CD14-positive monocyte (primary cell): Measurements from ENCODE around the gene CARD11. TPM values are rescaled to one million over a fixed set of nuclear protein-coding genes. Genes with fewer than 3 reads are reported as not detected.

ENCODE experiments used
- DNase-seq, 3 donors: peaks; one replicate each; pipeline ENCODE4 v3.0.0-alpha.2; 2011 to 2022
- H2AFZ ChIP-seq: 2 replicates; pipeline ENCODE4 v1.6.0; 2012; ENCODE audit warnings: mild to moderate bottlenecking, low read depth, low read length, inconsistent platforms; ENCODE audit not compliant: insufficient read depth, poor library complexity, severe bottlenecking
- H3K27ac ChIP-seq, 2 donors: 1 replicate in 1 of 2; 2 replicates in 1 of 2; pipeline ENCODE4 v1.5.1; 2012 to 2013; ENCODE audit warnings: low read length in 2 of 2, control low read depth in 1 of 2, inconsistent platforms in 1 of 2, low read depth in 1 of 2, mild to moderate bottlenecking in 1 of 2
- H3K27me3 ChIP-seq, 2 donors: one replicate each; pipeline versions ENCODE4 v1.6.0 to v1.6.1; 2011 to 2013; ENCODE audit warnings: low read length in 2 of 2; ENCODE audit not compliant: control insufficient read depth in 2 of 2, insufficient read depth in 2 of 2
- H3K36me3 ChIP-seq, 2 donors: replicated peaks in 1 of 2; 1 replicate in 1 of 2; 2 replicates in 1 of 2; pipeline versions ENCODE4 v1.5.1 to v1.6.1; 2012 to 2013; ENCODE audit warnings: low read length in 2 of 2, control low read depth in 1 of 2, inconsistent platforms in 1 of 2, mild to moderate bottlenecking in 1 of 2; ENCODE audit not compliant: insufficient read depth in 2 of 2, control insufficient read depth in 1 of 2
- H3K4me1 ChIP-seq, 2 donors: 1 replicate in 1 of 2; 2 replicates in 1 of 2; pipeline versions ENCODE4 v1.5.1 to v1.6.1; 2012 to 2013; ENCODE audit warnings: low read length in 2 of 2, control low read depth in 1 of 2, inconsistent platforms in 1 of 2, mild to moderate bottlenecking in 1 of 2, moderate library complexity in 1 of 2; ENCODE audit not compliant: insufficient read depth in 2 of 2, control insufficient read depth in 1 of 2
- H3K4me2 ChIP-seq: replicated peaks from 2 replicates; pipeline ENCODE3; 2012; ENCODE audit warnings: low read length, moderate library complexity, mild to moderate bottlenecking; ENCODE audit not compliant: poor library complexity, severe bottlenecking; ENCODE audit errors: extremely low read depth
- H3K4me3 ChIP-seq, 3 experiments: fragments of 200-600 bp in 1 of 3; sonication (generic) in 1 of 3; replicated peaks in 1 of 3; 1 replicate in 2 of 3; 2 replicates in 1 of 3; pipeline ENCODE4 v1.5.1; 2011 to 2013; ENCODE audit warnings: low read length in 3 of 3, mild to moderate bottlenecking in 3 of 3, control low read depth in 2 of 3, low read depth in 2 of 3, inconsistent platforms in 1 of 3, moderate library complexity in 1 of 3
- H3K79me2 ChIP-seq: 2 replicates; pipeline ENCODE4 v1.6.0; 2012; ENCODE audit warnings: mild to moderate bottlenecking, control low read depth, inconsistent platforms, low read length, moderate library complexity; ENCODE audit not compliant: insufficient read depth
- H3K9ac ChIP-seq: 2 replicates; pipeline ENCODE4 v1.6.0; 2017; ENCODE audit warnings: low read length, mild to moderate bottlenecking; ENCODE audit not compliant: insufficient read depth, poor library complexity, severe bottlenecking
- H3K9me3 ChIP-seq, 2 donors: replicated peaks in 1 of 2; 1 replicate in 1 of 2; 2 replicates in 1 of 2; pipeline versions ENCODE4 v1.5.1 to v1.6.1; 2012 to 2013; ENCODE audit warnings: low read length in 2 of 2, control low read depth in 1 of 2; ENCODE audit not compliant: control insufficient read depth in 1 of 2, insufficient read depth in 1 of 2
- H4K20me1 ChIP-seq: 2 replicates; pipeline ENCODE4 v1.6.0; 2012; ENCODE audit warnings: mild to moderate bottlenecking, low read length, control low read depth, moderate library complexity; ENCODE audit not compliant: insufficient read depth
- H3K27ac Mint-ChIP-seq, 7 donors: one replicate each; pipeline ENCODE4 v1.8.0; 2020; ENCODE audit warnings: mild to moderate bottlenecking in 7 of 7, mixed read lengths in 7 of 7, moderate library complexity in 6 of 7, inconsistent platforms in 2 of 7
- H3K27me3 Mint-ChIP-seq, 3 donors: one replicate each; pipeline ENCODE4 v1.8.0; 2021 to 2022; ENCODE audit warnings: low read depth in 3 of 3, mild to moderate bottlenecking in 3 of 3, mixed read lengths in 3 of 3, moderate library complexity in 3 of 3, inconsistent platforms in 1 of 3
- H3K36me3 Mint-ChIP-seq, 2 donors: one replicate each; pipeline ENCODE4 v1.8.0; 2020; ENCODE audit warnings: mixed read lengths in 2 of 2, inconsistent platforms in 1 of 2, mild to moderate bottlenecking in 1 of 2
- H3K4me1 Mint-ChIP-seq: one replicate; pipeline ENCODE4 v1.8.0; 2020; ENCODE audit warnings: mild to moderate bottlenecking, mixed read lengths
- H3K4me3 Mint-ChIP-seq, 2 donors: one replicate each; pipeline ENCODE4 v1.8.0; 2020; ENCODE audit warnings: mild to moderate bottlenecking in 2 of 2, mixed read lengths in 2 of 2, moderate library complexity in 1 of 2
- H3K9me3 Mint-ChIP-seq, 7 donors: one replicate each; pipeline ENCODE4 v1.8.0; 2020 to 2022; ENCODE audit warnings: mixed read lengths in 7 of 7, mild to moderate bottlenecking in 6 of 7, moderate library complexity in 6 of 7, inconsistent platforms in 2 of 7
- WGBS: methylation state at CpG from one replicate; pipeline ENCODE4 v1.1.5; 2013; ENCODE audit warnings: missing lambda C conversion rate; ENCODE audit not compliant: insufficient coverage; 5-methylcytosine and 5-hydroxymethylcytosine counted together
- intact Hi-C, 2 donors: fragments of 100-400 bp; cut with micrococcal nuclease; formaldehyde crosslinking; loops; one replicate each; pipeline versions ENCODE4 v1.15.0 to v1.15.1; 2023
- polyA plus RNA-seq, 3 donors: library from polyadenylated mRNA; depleted of rRNA in 1 of 3; unstranded in 2 of 3; stranded (reverse) in 1 of 3; fragments of 300-500 nt in 2 of 3; fragments of >200 nt in 1 of 3; fragmentation: Illumina TruSeq in 2 of 3; gene quantifications; 1 replicate in 2 of 3; 2 replicates in 1 of 3; pipeline ENCODE4 v1.2.3, GENCODE V29; 2012 to 2021
- TF ChIP-seq, protein P1 (sequence below): fragments of 200-600 bp; IDR thresholded peaks from one replicate; pipeline ENCODE4 v1.8.0; 2022; ENCODE audit warnings: antibody characterized with exemption, mild to moderate bottlenecking

Gene CARD11
- polyA plus RNA-seq, 3 donors, result 0.04 to 0.17 TPM; not detected in 1

DNA sequence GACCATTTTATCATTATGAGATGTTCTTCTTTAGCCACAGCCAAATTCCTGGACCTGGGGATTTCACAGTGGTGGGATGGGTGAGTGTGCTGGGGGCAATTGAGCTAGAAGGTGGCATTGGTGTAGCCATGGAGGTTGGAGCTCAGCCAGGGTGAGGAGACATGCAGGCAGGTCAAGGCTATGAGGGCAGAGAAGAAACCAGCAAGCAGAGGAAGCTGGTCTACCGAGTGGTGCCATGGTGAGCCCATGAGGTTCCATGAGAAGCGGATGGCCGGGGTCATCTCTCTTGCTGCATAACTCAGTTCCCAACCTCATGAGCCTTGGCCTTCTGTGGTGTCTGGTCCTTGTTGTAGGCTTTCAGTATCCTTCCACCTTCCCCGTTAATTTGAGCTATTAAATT lies 91.4 kb downstream of the CARD11 start:
- Histone ChIP-seq H3K36me3 (no peaks in the 10 kb centered on the region), H3K79me2 (no peaks in the 10 kb centered on the region), H3K9me3 (no peaks in the 10 kb centered on the region), H2AFZ (no peak overlapping the region), H3K27me3 (no peaks in the 10 kb centered on the region), H3K27ac (no peak overlapping the region), H3K9ac (no peak overlapping the region), H3K4me2 (no peak overlapping the region), H3K4me1 (peaks cover 31 to 37% of the 10 kb centered on the region in 2 donors), H3K4me3 (no peak overlapping the region), H4K20me1 (no peaks in the 10 kb centered on the region)
- TF ChIP-seq, protein P1, sequence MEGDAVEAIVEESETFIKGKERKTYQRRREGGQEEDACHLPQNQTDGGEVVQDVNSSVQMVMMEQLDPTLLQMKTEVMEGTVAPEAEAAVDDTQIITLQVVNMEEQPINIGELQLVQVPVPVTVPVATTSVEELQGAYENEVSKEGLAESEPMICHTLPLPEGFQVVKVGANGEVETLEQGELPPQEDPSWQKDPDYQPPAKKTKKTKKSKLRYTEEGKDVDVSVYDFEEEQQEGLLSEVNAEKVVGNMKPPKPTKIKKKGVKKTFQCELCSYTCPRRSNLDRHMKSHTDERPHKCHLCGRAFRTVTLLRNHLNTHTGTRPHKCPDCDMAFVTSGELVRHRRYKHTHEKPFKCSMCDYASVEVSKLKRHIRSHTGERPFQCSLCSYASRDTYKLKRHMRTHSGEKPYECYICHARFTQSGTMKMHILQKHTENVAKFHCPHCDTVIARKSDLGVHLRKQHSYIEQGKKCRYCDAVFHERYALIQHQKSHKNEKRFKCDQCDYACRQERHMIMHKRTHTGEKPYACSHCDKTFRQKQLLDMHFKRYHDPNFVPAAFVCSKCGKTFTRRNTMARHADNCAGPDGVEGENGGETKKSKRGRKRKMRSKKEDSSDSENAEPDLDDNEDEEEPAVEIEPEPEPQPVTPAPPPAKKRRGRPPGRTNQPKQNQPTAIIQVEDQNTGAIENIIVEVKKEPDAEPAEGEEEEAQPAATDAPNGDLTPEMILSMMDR, result no peak
- Mint-ChIP-seq H3K27ac (peak overlapping the region in 5 of 7 donors; percentile 40 to 82 (median 71)), H3K9me3 (no peaks in the 10 kb centered on the region), H3K27me3 (peaks cover 5 to 13% (median 8%) of the 10 kb centered on the region in 3 donors), H3K4me3 (peak overlapping the region in 1 of 2 donors; percentile 41), H3K36me3 (peaks cover 0 to 2% of the 10 kb centered on the region in 2 donors), H3K4me1 (peaks cover 39% of the 10 kb centered on the region)
- WGBS, result 100% methylated on average over 1 of the region's 4 CpGs
- no peak for DNase-seq
- intact Hi-C loops, result no loop called here

DNA sequence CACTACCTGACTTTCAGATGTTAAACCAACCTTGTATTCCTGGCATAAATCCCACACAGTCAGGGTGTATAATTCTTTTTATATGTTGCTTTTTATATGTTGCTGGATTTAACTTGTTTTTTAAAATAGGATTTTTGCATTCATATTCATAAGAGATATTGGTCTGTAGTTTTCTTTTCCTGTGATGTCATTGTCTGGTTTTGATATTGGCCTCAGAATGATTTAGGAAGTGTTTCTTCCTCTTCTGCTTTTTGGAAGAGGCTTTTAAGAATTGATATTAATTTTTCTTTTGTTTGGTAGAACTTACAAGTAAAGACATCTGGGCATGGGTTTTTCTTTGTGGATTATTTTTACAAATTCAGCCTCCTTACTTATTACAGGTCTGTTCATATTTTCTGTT lies 93.1 kb downstream of the CARD11 start:
- Histone ChIP-seq H3K4me2 (peak overlapping the region; percentile 56), H3K79me2 (no peaks in the 10 kb centered on the region), H3K4me1 (peaks cover 18 to 24% of the 10 kb centered on the region in 2 donors), H3K36me3 (no peaks in the 10 kb centered on the region), H3K27ac (peak overlapping the region in 1 of 2 donors; percentile 27), H4K20me1 (no peaks in the 10 kb centered on the region), H3K4me3 (peak overlapping the region in 1 of 3 experiments; percentile 34), H3K9ac (no peak overlapping the region), H3K9me3 (no peaks in the 10 kb centered on the region), H3K27me3 (no peaks in the 10 kb centered on the region), H2AFZ (no peak overlapping the region)
- TF ChIP-seq, protein P1, result no peak
- Mint-ChIP-seq H3K27ac (peak overlapping the region; percentile 65 to 85 (median 82)), H3K27me3 (peaks cover 5 to 12% (median 8%) of the 10 kb centered on the region in 3 donors), H3K4me3 (peak overlapping the region; percentile 29 to 72), H3K4me1 (peaks cover 29% of the 10 kb centered on the region), H3K36me3 (peaks cover 0 to 2% of the 10 kb centered on the region in 2 donors), H3K9me3 (no peaks in the 10 kb centered on the region)
- DNase-seq, result peak; percentile 56 to 83 (median 72)
- intact Hi-C loops, result no loop called here
